K562 (cell line): ENCODE results near the gene TERB1. TPM values are rescaled to one million over a fixed set of nuclear protein-coding genes. Genes with fewer than 3 reads are reported as not detected.
A peak's percentile ranks its signal among the peaks of the same experiment; 100 is the strongest.

ENCODE experiments used
- ATAC-seq: fragments of 200-7000 bp; cut with Tn5 transposase; 3 replicates; pipeline ENCODE4 v1.9.1; 2020; ENCODE audit warnings: moderate library complexity
- BruUV-seq: library from RNA; stranded (reverse); fragments of 400-500 nt; replicated peaks from 2 replicates; lab custom pipeline; 2021; lab: Mats Ljungman, UMichigan
- CTCF ChIA-PET: fragments of 300-600 bp; formaldehyde crosslinking; extraction: SDS; loops from one replicate; lab custom pipeline; 2021; ENCODE audit warnings: low intra/inter-chr PET ratio; lab: Yijun Ruan, JAX
- POLR2A ChIA-PET: fragments of 300-600, 350-650 bp; sonication (Branson Sonifier 250); formaldehyde crosslinking; extraction: SDS; loops from one replicate; lab custom pipeline; 2021; ENCODE audit warnings: antibody characterized with exemption, inconsistent platforms; lab: Yijun Ruan, JAX
- DNase-seq, 4 experiments: peaks; one replicate each; pipeline versions ENCODE4 v3.0.0 to v3.0.0-alpha.2; 2011 to 2018; ENCODE audit warnings: low spot score in 3 of 4, mixed read lengths in 3 of 4; ENCODE audit errors: extremely low read depth in 1 of 4
- FAIRE-seq: peaks from 2 replicates; lab custom pipeline; 2011; peaks lifted over from hg19 to GRCh38; lab: Jason Lieb, UNC
- H2AFZ ChIP-seq: 2 replicates; pipeline ENCODE4 v1.6.0; 2011; ENCODE audit warnings: low read depth, low read length, control low read depth, inconsistent platforms
- H3K27ac ChIP-seq: fragments of 200-600 bp; 3 replicates; pipeline ENCODE4 v1.8.0; 2011; ENCODE audit warnings: low read depth, mild to moderate bottlenecking, control low read depth, inconsistent platforms, low read length, moderate library complexity, mixed read lengths; ENCODE audit errors: extremely low read depth
- H3K27me3 ChIP-seq, 2 experiments: fragments of 300-600 bp in 1 of 2; 2 replicates in 1 of 2; 3 replicates in 1 of 2; pipeline versions ENCODE4 v1.6.0 to v1.8.0; 2011; ENCODE audit warnings: inconsistent platforms in 2 of 2, low read length in 2 of 2, mild to moderate bottlenecking in 1 of 2, mixed read lengths in 1 of 2, moderate library complexity in 1 of 2; ENCODE audit not compliant: control insufficient read depth in 2 of 2, insufficient read depth in 2 of 2
- H3K36me3 ChIP-seq: fragments of 300-600 bp; 3 replicates; pipeline ENCODE4 v1.8.0; 2011; ENCODE audit warnings: mild to moderate bottlenecking, low read length, inconsistent platforms; ENCODE audit not compliant: control insufficient read depth, insufficient read depth
- H3K4me1 ChIP-seq, 2 experiments: fragments of 200-600 bp in 1 of 2; replicated peaks in 1 of 2; 2 replicates in 1 of 2; 3 replicates in 1 of 2; pipeline versions ENCODE4 v1.5.1 to v1.8.0; 2011; ENCODE audit warnings: inconsistent platforms in 2 of 2, low read length in 2 of 2, mild to moderate bottlenecking in 1 of 2, mixed read lengths in 1 of 2, moderate library complexity in 1 of 2; ENCODE audit not compliant: control insufficient read depth in 2 of 2, insufficient read depth in 2 of 2
- H3K4me2 ChIP-seq: 2 replicates; pipeline ENCODE4 v1.6.1; 2011; ENCODE audit warnings: low read length, control low read depth, inconsistent platforms, mixed read lengths; ENCODE audit not compliant: insufficient read depth
- H3K4me3 ChIP-seq: fragments of 200-600 bp; sonication (generic), shearing (Covaris generic); 2 replicates; pipeline ENCODE4 v1.5.1; 2016; ENCODE audit warnings: control low read depth, inconsistent platforms
- H3K79me2 ChIP-seq: fragments of 200-600 bp; 3 replicates; pipeline ENCODE4 v1.8.0; 2011; ENCODE audit warnings: low read length, inconsistent platforms; ENCODE audit not compliant: control insufficient read depth, insufficient read depth
- H3K9ac ChIP-seq, 2 experiments: 2 replicates each; pipeline versions ENCODE4 v1.6.0 to v1.6.1; 2011; ENCODE audit warnings: low read depth in 2 of 2, low read length in 2 of 2, control low read depth in 1 of 2, inconsistent platforms in 1 of 2, mild to moderate bottlenecking in 1 of 2, mixed read lengths in 1 of 2; ENCODE audit not compliant: insufficient read depth in 1 of 2
- H3K9me1 ChIP-seq: one replicate; pipeline ENCODE4 v1.6.0; 2011; ENCODE audit warnings: inconsistent platforms, mild to moderate bottlenecking, low read length, moderate library complexity; ENCODE audit not compliant: control insufficient read depth, insufficient read depth
- H3K9me3 ChIP-seq: replicated peaks from 2 replicates; pipeline ENCODE4 v1.5.1; 2011; ENCODE audit warnings: low read depth, low read length, inconsistent platforms; ENCODE audit not compliant: control insufficient read depth, insufficient read depth
- H4K20me1 ChIP-seq: replicated peaks from 2 replicates; pipeline ENCODE4 v1.6.1; 2011; ENCODE audit warnings: low read length, inconsistent platforms, mixed read lengths; ENCODE audit not compliant: control insufficient read depth, insufficient read depth
- FIP1L1 ChIP-seq: fragments of 200-400 bp; formaldehyde crosslinking; IDR thresholded peaks from 2 replicates; pipeline ENCODE4 v1.6.1; 2018; ENCODE audit warnings: mild to moderate bottlenecking, low read depth, low read length; ENCODE audit not compliant: poor library complexity, severe bottlenecking
- ID3 ChIP-seq, 2 experiments: fragments of 250-450 bp in 1 of 2; fragments of 450-650 bp in 1 of 2; sonication (Bioruptor Pico) in 1 of 2; IDR thresholded peaks; 2 replicates each; pipeline versions ENCODE4 v1.6.1 to v1.8.0; 2016 to 2021; ENCODE audit warnings: mild to moderate bottlenecking in 2 of 2, moderate library complexity in 2 of 2, missing compliant biosample characterization in 1 of 2, missing genetic modification characterization in 1 of 2
- KHSRP ChIP-seq: fragments of 450-650 bp; IDR thresholded peaks from 2 replicates; pipeline ENCODE4 v1.6.1; 2017
- POLR2A ChIP-seq: fragments of 450-650 bp; conservative IDR thresholded peaks from 2 replicates; pipeline ENCODE4 v1.6.1; 2016
- POLR2AphosphoS5 ChIP-seq: IDR thresholded peaks from 2 replicates; pipeline ENCODE4 v1.6.1; 2011; ENCODE audit warnings: mild to moderate bottlenecking, low read depth, low read length, moderate library complexity; ENCODE audit not compliant: control insufficient read depth, insufficient read depth
- SMAD4 ChIP-seq: fragments of 250-450 bp; sonication (Bioruptor Pico); conservative IDR thresholded peaks from 2 replicates; pipeline ENCODE4 v1.8.0; 2021; ENCODE audit warnings: inconsistent platforms, mild to moderate bottlenecking, moderate library complexity
- ZNF282 ChIP-seq: sonication (generic); formaldehyde crosslinking; IDR thresholded peaks from 2 replicates; pipeline ENCODE4 v1.8.1; 2023; ENCODE audit warnings: missing genetic modification reagents
- ZNF586 ChIP-seq: fragments of 450-650 bp; formaldehyde crosslinking; conservative IDR thresholded peaks from 2 replicates; pipeline ENCODE4 v1.4.0; 2020; ENCODE audit warnings: mild to moderate bottlenecking, moderate library complexity
- WGBS: fragments of 100-300 bp; shearing (Covaris generic); methylation state at CpG from one replicate; pipeline ENCODE4 v1.1.6; 2016; ENCODE audit warnings: low coverage, mixed read lengths; ENCODE audit not compliant: insufficient coverage; ENCODE audit errors: missing lambda C conversion rate; 5-methylcytosine and 5-hydroxymethylcytosine counted together
- in situ Hi-C: fragments of 300-500 bp; cut with MboI; formaldehyde crosslinking; loops from 4 replicates; pipeline ENCODE4 v1.15.0; 2018; ENCODE audit warnings: inconsistent platforms, mixed read lengths
- intact Hi-C: fragments of 100-400 bp; cut with micrococcal nuclease; formaldehyde crosslinking; loops from 2 replicates; pipeline ENCODE4 v1.14.2; 2022
- polyA plus RNA-seq, 8 experiments: library from polyadenylated mRNA; depleted of rRNA in 4 of 8; stranded (reverse) in 5 of 8; unstranded in 3 of 8; fragments of >200 nt; fragmentation: Nextera tagmentation in 2 of 8; fragmentation: Illumina TruSeq in 1 of 8; extraction: Ambion mirVana in 2 of 8; extraction: Trizol in 1 of 8; gene quantifications; 2 replicates each; pipeline versions ENCODE4 v1.2.1 to v1.2.3, GENCODE V29; 2011 to 2014; ENCODE audit warnings: inconsistent platforms in 1 of 8, missing spikeins in 1 of 8
- total RNA-seq, 7 experiments: library from RNA; depleted of rRNA in 6 of 7; stranded (reverse); fragments of >200 nt in 6 of 7; fragmentation: Illumina TruSeq in 2 of 7; extraction: Trizol in 2 of 7; gene quantifications; 2 replicates each; pipeline versions ENCODE4 v1.2.1 to v1.2.3, GENCODE V29; 2011 to 2021; ENCODE audit warnings: low replicate concordance in 1 of 7

TERB1 gene
- total and polyA plus RNA-seq, 9 of the 15 experiments (the other 6 are each of a cell fraction or from before 2014, with no cell fraction given) = not detected

DNA sequence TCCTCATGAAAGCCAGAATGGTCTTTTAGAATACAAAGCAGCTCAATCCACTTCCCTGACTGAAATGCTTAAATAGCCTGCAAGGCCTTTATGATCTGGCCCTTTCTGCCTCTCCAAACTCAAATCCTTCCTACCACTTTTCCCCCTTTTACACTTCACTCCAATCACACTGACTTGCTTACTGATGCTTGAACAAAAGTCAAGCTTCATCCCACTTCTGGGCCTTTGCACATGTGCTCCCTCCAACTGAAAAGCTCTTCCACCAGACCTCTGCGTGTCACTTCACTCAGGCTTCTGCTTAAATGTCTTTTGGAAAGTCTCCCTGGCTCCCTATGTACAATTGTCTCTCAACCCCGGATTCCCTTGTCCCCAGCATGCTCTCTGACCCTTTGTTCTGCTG, 13.3 kb upstream of the TERB1 start:
- POLR2A ChIA-PET = interaction anchor here (0.7 to 2.8 kb wide), 7 partner anchors 9 to 203 kb away, joined by 3 to 16 read pairs (median 4); partner anchors contain the start of gene NAE1
- no TSS peak for BruUV-seq
- H3K36me3 ChIP-seq = peaks cover 91% of the 10 kb centered on the region

GRCh38 chr16:66811043-66811442, 9.7 kb upstream of the TERB1 start:
- H3K4me2 ChIP-seq = no peak overlapping the region
- H3K9me1 ChIP-seq = no peaks in the 10 kb centered on the region
- no peaks in the 10 kb centered on the region for H3K9me3 ChIP-seq
- no peak overlapping the region for H3K9ac ChIP-seq
- 93% methylated on average over 7 of the region's 7 CpGs for WGBS
- peaks cover 88% of the 10 kb centered on the region for H3K36me3 ChIP-seq
- H3K27ac ChIP-seq = no peak overlapping the region
- DNase-seq = no peak
- no peaks in the 10 kb centered on the region for H3K79me2 ChIP-seq
- in situ Hi-C loops = no loop called here
- no TSS peak for BruUV-seq
- ChIA-PET POLR2A (interaction anchor here (0.6 to 1.0 kb wide), 3 partner anchors 10 to 19 kb away, joined by 3 to 5 read pairs (median 3); partner anchors contain the start of gene TERB1), CTCF (no interaction called here)
- H4K20me1 ChIP-seq = no peaks in the 10 kb centered on the region
- H3K4me3 ChIP-seq = no peak overlapping the region
- H2AFZ ChIP-seq = no peak overlapping the region
- no peaks in the 10 kb centered on the region for H3K4me1 ChIP-seq
- intact Hi-C loops = no loop called here
- no peak for ATAC-seq
- no peaks in the 10 kb centered on the region for H3K27me3 ChIP-seq
- TF ChIP-seq ID3 (CRISPR knock-in tag; IDR thresholded peaks at IDR 0.05) = no peak
- no peak for TF ChIP-seq ID3 (tag; IDR thresholded peaks at IDR 0.05)
- no peak for TF ChIP-seq SMAD4 (CRISPR knock-in tag)
- TF ChIP-seq FIP1L1 = no peak
- no peak for TF ChIP-seq ZNF586 (CRISPR knock-in tag)
- TF ChIP-seq KHSRP = no peak
- FAIRE-seq = no peak

More for the DNA sequence above, 13.3 kb upstream of the TERB1 start:
- Histone ChIP-seq H3K9ac (no peak overlapping the region), H3K27me3 (no peaks in the 10 kb centered on the region), H4K20me1 (no peaks in the 10 kb centered on the region; the same call in 1 of the 2 replicates), H3K4me3 (no peak overlapping the region), H3K27ac (no peak overlapping the region), H3K9me3 (no peaks in the 10 kb centered on the region), H2AFZ (no peak overlapping the region), H3K9me1 (no peaks in the 10 kb centered on the region), H3K79me2 (no peaks in the 10 kb centered on the region), H3K4me1 (no peaks in the 10 kb centered on the region), H3K4me2 (no peak overlapping the region)
- WGBS = 100% methylated on average over 2 of the region's 2 CpGs
- DNase-seq (no peak), FAIRE-seq (no peak), ATAC-seq (no peak; the same call in 2 of the 3 replicates)
- CTCF ChIA-PET = no interaction called here
- intact Hi-C loops (no loop called here), in situ Hi-C loops (no loop called here)
- TF ChIP-seq POLR2AphosphoS5 (peak; percentile 17; the same call in 1 of the 2 replicates), POLR2A (0 out of 2 replicates have a peak, but pooled peaks have one; percentile 42), ZNF282 (CRISPR knock-in tag) (no peak)
